HepG2 (cell line): ENCODE results near the gene LRRC3C. TPM values are rescaled to one million over a fixed set of nuclear protein-coding genes. Genes with fewer than 3 reads are reported as not detected.

ENCODE experiments used
- ADNP ChIP-seq: sonication (generic); formaldehyde crosslinking; IDR thresholded peaks from 2 replicates; pipeline ENCODE4 v1.4.0; 2020; ENCODE audit warnings: missing genetic modification reagents
- CBX2 ChIP-seq, 2 experiments: fragments of 200-600 bp in 1 of 2; sonication (generic); formaldehyde crosslinking in 1 of 2; IDR thresholded peaks; 2 replicates each; pipeline versions ENCODE4 v1.7.0 to v1.8.1; 2018 to 2022; ENCODE audit warnings: low read depth in 2 of 2, low read length in 1 of 2, mild to moderate bottlenecking in 1 of 2, missing genetic modification reagents in 1 of 2
- GATA4 ChIP-seq: sonication (generic); IDR thresholded peaks from 2 replicates; pipeline ENCODE4 v1.6.1; 2016; ENCODE audit warnings: antibody characterized with exemption, low read depth, borderline replicate concordance
- HMGXB4 ChIP-seq, 2 experiments: sonication (generic) in 1 of 2; formaldehyde crosslinking in 1 of 2; IDR thresholded peaks; 2 replicates each; pipeline versions ENCODE4 v1.4.0 to v1.6.1; 2018 to 2020; ENCODE audit warnings: missing genetic modification reagents in 2 of 2, borderline replicate concordance in 1 of 2, low read depth in 1 of 2, mild to moderate bottlenecking in 1 of 2, missing biosample characterization in 1 of 2
- HOMEZ ChIP-seq: IDR thresholded peaks from 2 replicates; pipeline ENCODE4 v1.6.1; 2016; ENCODE audit warnings: low read depth
- MAZ ChIP-seq, 2 experiments: sonication (generic) in 1 of 2; formaldehyde crosslinking in 1 of 2; IDR thresholded peaks; 2 replicates each; pipeline versions ENCODE4 v1.5.0 to v1.6.1; 2012 to 2020; ENCODE audit warnings: low read depth in 2 of 2, mild to moderate bottlenecking in 2 of 2, borderline replicate concordance in 1 of 2, improper control_type of control experiment in 1 of 2, low read length in 1 of 2, missing genetic modification reagents in 1 of 2, moderate library complexity in 1 of 2
- MNT ChIP-seq: fragments of 450-650 bp; IDR thresholded peaks from 2 replicates; pipeline ENCODE4 v1.6.1; 2016
- MTA1 ChIP-seq: sonication (generic); formaldehyde crosslinking; IDR thresholded peaks from 2 replicates; pipeline ENCODE4 v1.4.0; 2020; ENCODE audit warnings: missing genetic modification reagents, mild to moderate bottlenecking, borderline replicate concordance
- XBP1 ChIP-seq: sonication (generic); formaldehyde crosslinking; IDR thresholded peaks from 2 replicates; pipeline ENCODE4 v1.5.0; 2020; ENCODE audit warnings: missing genetic modification reagents
- ZFP37 ChIP-seq: sonication (generic); formaldehyde crosslinking; IDR thresholded peaks from 2 replicates; pipeline ENCODE4 v1.4.0; 2020; ENCODE audit warnings: missing genetic modification reagents, borderline replicate concordance
- ZNF260 ChIP-seq: sonication (generic); formaldehyde crosslinking; IDR thresholded peaks from 2 replicates; pipeline ENCODE4 v1.4.0; 2020; ENCODE audit warnings: missing genetic modification reagents, low read depth, mild to moderate bottlenecking, borderline replicate concordance
- ZNF331 ChIP-seq: sonication (generic); formaldehyde crosslinking; IDR thresholded peaks from 2 replicates; pipeline ENCODE4 v1.4.0; 2020; ENCODE audit warnings: missing genetic modification reagents
- ZNF362 ChIP-seq: sonication (generic); formaldehyde crosslinking; IDR thresholded peaks from 2 replicates; pipeline ENCODE4 v1.4.0; 2020; ENCODE audit warnings: missing genetic modification reagents, mild to moderate bottlenecking, borderline replicate concordance
- ZNF530 ChIP-seq: sonication (generic); formaldehyde crosslinking; IDR thresholded peaks from 2 replicates; pipeline ENCODE4 v1.5.0; 2020; ENCODE audit warnings: low read depth, mild to moderate bottlenecking, missing genetic modification reagents
- ZNF557 ChIP-seq: sonication (generic); formaldehyde crosslinking; IDR thresholded peaks from 2 replicates; pipeline ENCODE4 v1.4.0; 2020; ENCODE audit warnings: missing genetic modification reagents
- ZNF768 ChIP-seq: sonication (generic); formaldehyde crosslinking; IDR thresholded peaks from 2 replicates; pipeline ENCODE4 v1.4.0; 2020; ENCODE audit warnings: missing genetic modification reagents
- ZNF816 ChIP-seq: sonication (generic); formaldehyde crosslinking; IDR thresholded peaks from 2 replicates; pipeline ENCODE4 v1.8.0; 2022; ENCODE audit warnings: missing genetic modification reagents, mild to moderate bottlenecking, borderline replicate concordance
- ZNF841 ChIP-seq: sonication (generic); formaldehyde crosslinking; IDR thresholded peaks from 2 replicates; pipeline ENCODE4 v1.8.1; 2023; ENCODE audit warnings: missing genetic modification reagents, borderline replicate concordance
- ZZZ3 ChIP-seq: sonication (generic); formaldehyde crosslinking; IDR thresholded peaks from 2 replicates; pipeline ENCODE4 v1.4.0; 2020; ENCODE audit warnings: missing genetic modification reagents, mild to moderate bottlenecking, borderline replicate concordance
- polyA plus RNA-seq, 8 experiments: library from polyadenylated mRNA; depleted of rRNA in 3 of 8; stranded (reverse) in 7 of 8; unstranded in 1 of 8; fragments of >200 nt; fragmentation: Illumina TruSeq in 4 of 8; extraction: Trizol in 4 of 8; gene quantifications; 2 replicates each; pipeline versions ENCODE4 v1.2.1 to v1.2.3, GENCODE V29; 2011 to 2016; ENCODE audit warnings: low read depth in 4 of 8, missing spikeins in 1 of 8, mixed read lengths in 1 of 8; ENCODE audit not compliant: insufficient read depth in 1 of 8
- total RNA-seq, 5 experiments: library from RNA; depleted of rRNA; stranded (reverse); fragments of >200 nt; fragmentation: Illumina TruSeq; extraction: Trizol; gene quantifications; 2 replicates each; pipeline ENCODE4 v1.2.3, GENCODE V29; 2016; ENCODE audit warnings: low read depth in 1 of 5

LRRC3C gene
- total and polyA plus RNA-seq, 2 of the 13 experiments (the other 11 are each of a cell fraction or from before 2014, with no cell fraction given), result 0.17 TPM; not detected in 1

DNA sequence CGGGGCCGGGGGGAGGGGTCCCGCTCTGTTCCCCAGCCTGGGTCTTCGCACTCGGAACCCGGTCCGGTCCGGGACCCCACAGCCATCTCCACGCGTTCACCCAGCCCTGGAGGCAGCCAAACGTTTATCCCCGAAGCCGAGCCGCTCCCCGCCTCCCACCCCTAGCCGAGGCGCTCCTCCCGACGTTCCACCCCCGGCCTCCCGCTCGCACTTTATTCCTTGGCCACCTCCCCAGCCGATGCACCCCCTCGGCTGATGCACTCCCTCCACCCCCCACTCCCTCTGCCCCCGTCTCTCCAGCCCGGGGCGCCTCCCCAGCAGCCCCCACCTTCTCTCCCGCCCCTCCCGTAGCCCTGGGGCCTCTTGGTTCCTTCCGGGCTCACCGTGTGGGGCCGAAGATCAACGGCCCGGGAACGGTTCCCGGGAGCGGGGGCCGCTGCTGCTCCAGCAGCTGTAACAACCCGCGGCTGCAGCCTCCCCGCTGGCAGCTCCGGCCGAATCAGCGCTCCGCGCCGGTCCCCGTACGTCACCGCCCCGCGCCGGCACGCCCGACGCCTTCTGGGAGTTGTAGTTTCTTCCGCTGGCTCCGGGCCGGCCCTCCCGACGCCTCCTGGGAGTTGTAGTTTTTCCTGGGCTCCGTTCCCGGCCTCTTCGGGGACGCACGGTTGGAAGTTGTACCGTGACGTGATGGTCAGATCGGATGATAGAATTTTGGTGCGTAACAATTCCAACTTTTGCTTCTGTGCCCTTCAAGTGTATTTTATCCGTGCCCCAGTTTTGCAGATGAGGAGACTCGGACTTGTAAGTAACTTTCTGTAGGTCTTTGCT is at the start of gene LRRC3C, which contains the start of gene ORMDL3 (continued):
- TF ChIP-seq ZNF260 (CRISPR knock-in tag), result no peak
- TF ChIP-seq MNT, result peak; percentile 44; the same call in 1 of the 2 replicates
- TF ChIP-seq ZNF816, result 0 out of 2 replicates have a peak, but pooled peaks have one; percentile 79
- peak; percentile 3; the same call in 1 of the 2 replicates for TF ChIP-seq MTA1 (CRISPR knock-in tag)
- TF ChIP-seq ZNF362, result no peak
- no peak for TF ChIP-seq ZZZ3
- TF ChIP-seq MAZ (IDR thresholded peaks at IDR 0.05; ENCODE audit: borderline replicate concordance, low read depth, low read length), result peak; percentile 82
- TF ChIP-seq MAZ (CRISPR knock-in tag; IDR thresholded peaks at IDR 0.05; ENCODE audit: low read depth), result peak; percentile 87
- no peak for TF ChIP-seq CBX2 (IDR thresholded peaks at IDR 0.05; ENCODE audit: low read depth, low read length)
- TF ChIP-seq CBX2 (CRISPR knock-in tag; IDR thresholded peaks at IDR 0.05; ENCODE audit: low read depth), result 0 out of 2 replicates have a peak, but pooled peaks have one; percentile 23
- TF ChIP-seq HOMEZ (CRISPR knock-in tag), result peak; percentile 12; the same call in 1 of the 2 replicates
- TF ChIP-seq ZFP37, result no peak
- TF ChIP-seq ZNF557 (CRISPR knock-in tag), result peak; percentile 48; the same call in 1 of the 2 replicates
- TF ChIP-seq ZNF841 (CRISPR knock-in tag), result 0 out of 2 replicates have a peak, but pooled peaks have one; percentile 60
- no peak for TF ChIP-seq GATA4
- peak; percentile 87; the same call in 1 of the 2 replicates for TF ChIP-seq ZNF331
- peak in 1 of 2 experiments; percentile 83; a peak in 2 of 4 replicates for TF ChIP-seq HMGXB4 (CRISPR knock-in tag; IDR thresholded peaks at IDR 0.05; ENCODE audit: borderline replicate concordance in 1 of 2, low read depth in 1 of 2)
- peak; percentile 73; the same call in 1 of the 2 replicates for TF ChIP-seq XBP1
- TF ChIP-seq ZNF768, result peak; percentile 3
- no peak for TF ChIP-seq ADNP (CRISPR knock-in tag)
- no peak for TF ChIP-seq ZNF530 (CRISPR knock-in tag)
